HCT116 (cell line): ENCODE results near the gene FOXF1. TPM values are rescaled to one million over a fixed set of nuclear protein-coding genes. Genes with fewer than 3 reads are reported as not detected.

Source experiments
- ATAC-seq: fragments of 200-7000 bp; cut with Tn5 transposase; 2 replicates; pipeline ENCODE4 v1.9.1; 2020; ENCODE audit warnings: mild to moderate bottlenecking, moderate library complexity
- BruUV-seq: library from RNA; stranded (reverse); fragments of 400-500 nt; replicated peaks from 2 replicates; lab custom pipeline; 2021; lab: Mats Ljungman, UMichigan
- CTCF ChIA-PET: fragments of 300-600 bp; sonication (Branson Sonifier 250); formaldehyde crosslinking; loops from one replicate; lab custom pipeline; 2021; ENCODE audit warnings: antibody characterized with exemption; lab: Charles Lee
- POLR2A ChIA-PET: fragments of 300-600, 350-600 bp; sonication (Branson Sonifier 250); formaldehyde crosslinking; loops from one replicate; lab custom pipeline; 2021; ENCODE audit warnings: antibody characterized with exemption; lab: Charles Lee
- RAD21 ChIA-PET, 2 experiments: fragments of 300-600 bp; sonication (Branson Sonifier 250); formaldehyde crosslinking; loops; one replicate each; lab custom pipeline; 2023; ENCODE audit warnings: low total read pairs in 2 of 2; ENCODE audit not compliant: uncharacterized antibody in 2 of 2, unreplicated experiment in 2 of 2, low non-redundant PET in 1 of 2; lab: Charles Lee
- DNase-seq: peaks from one replicate; pipeline ENCODE4 v3.0.0-alpha.2; 2010; ENCODE audit warnings: low read depth, low spot score
- H2AFZ ChIP-seq: fragments of 200-600 bp; shearing (Covaris generic), sonication (generic); 2 replicates; pipeline ENCODE4 v1.6.1; 2017; ENCODE audit warnings: low read depth, mixed run types, mixed read lengths, antibody characterized with exemption, low read length; ENCODE audit not compliant: poor library complexity, severe bottlenecking
- H3K27ac ChIP-seq: 2 replicates; pipeline ENCODE4 v1.5.1; 2012; ENCODE audit warnings: low read depth, low read length
- H3K27me3 ChIP-seq: fragments of 200-600 bp; sonication (generic); 2 replicates; pipeline ENCODE4 v1.6.1; 2016; ENCODE audit warnings: mixed run types, low read length, mixed read lengths; ENCODE audit not compliant: insufficient read depth
- H3K36me3 ChIP-seq, 2 experiments: fragments of 200-500 bp in 1 of 2; fragments of 200-600 bp in 1 of 2; sonication (Bioruptor generic) in 1 of 2; sonication (generic) in 1 of 2; 2 replicates each; pipeline versions ENCODE4 v1.5.1 to v1.6.1; 2014 to 2016; ENCODE audit warnings: low read length in 2 of 2, inconsistent platforms in 1 of 2, mixed read lengths in 1 of 2, mixed run types in 1 of 2; ENCODE audit not compliant: insufficient read depth in 2 of 2, control insufficient read depth in 1 of 2
- H3K4me1 ChIP-seq, 2 experiments: fragments of 200-600 bp in 1 of 2; sonication (generic) in 1 of 2; 2 replicates each; pipeline versions ENCODE4 v1.5.1 to v1.6.1; 2012 to 2017; ENCODE audit warnings: low read length in 2 of 2, inconsistent platforms in 1 of 2, mild to moderate bottlenecking in 1 of 2, mixed read lengths in 1 of 2, mixed run types in 1 of 2, moderate library complexity in 1 of 2; ENCODE audit not compliant: insufficient read depth in 2 of 2, control insufficient read depth in 1 of 2
- H3K4me2 ChIP-seq: fragments of 200-600 bp; sonication (generic); 2 replicates; pipeline ENCODE4 v1.6.1; 2017; ENCODE audit warnings: mixed run types, low read length, mixed read lengths
- H3K4me3 ChIP-seq, 2 experiments: fragments of 200-600 bp in 1 of 2; sonication (generic) in 1 of 2; replicated peaks in 1 of 2; 2 replicates each; pipeline ENCODE4 v1.5.1; 2011 to 2016; ENCODE audit warnings: low read length in 2 of 2, control low read depth in 1 of 2, low read depth in 1 of 2, mild to moderate bottlenecking in 1 of 2, mixed read lengths in 1 of 2, mixed run types in 1 of 2
- H3K79me2 ChIP-seq: fragments of 200-600 bp; sonication (generic); 2 replicates; pipeline ENCODE4 v1.6.1; 2017; ENCODE audit warnings: mild to moderate bottlenecking, mixed run types, low read length, moderate library complexity, mixed read lengths; ENCODE audit not compliant: insufficient read depth
- H3K9ac ChIP-seq: fragments of 200-600 bp; sonication (generic); 2 replicates; pipeline ENCODE4 v1.6.1; 2016; ENCODE audit warnings: low read length, mixed read lengths
- H3K9me2 ChIP-seq: fragments of 200-600 bp; sonication (generic), shearing (Covaris generic); 2 replicates; pipeline ENCODE4 v1.6.1; 2017; ENCODE audit warnings: mixed run types, mild to moderate bottlenecking, moderate library complexity; ENCODE audit not compliant: insufficient read depth
- H3K9me3 ChIP-seq, 2 experiments: fragments of 200-500 bp in 1 of 2; fragments of 200-600 bp in 1 of 2; sonication (Bioruptor generic) in 1 of 2; sonication (generic) in 1 of 2; 2 replicates each; pipeline ENCODE4 v1.6.1; 2014 to 2017; ENCODE audit warnings: low read length in 2 of 2, mixed read lengths in 2 of 2, inconsistent platforms in 1 of 2, low read depth in 1 of 2, mild to moderate bottlenecking in 1 of 2, mixed run types in 1 of 2, moderate library complexity in 1 of 2; ENCODE audit not compliant: control insufficient read depth in 1 of 2, insufficient read depth in 1 of 2
- H4K20me1 ChIP-seq: fragments of 200-600 bp; sonication (generic), shearing (Covaris generic); 2 replicates; pipeline ENCODE4 v1.6.1; 2017; ENCODE audit warnings: mixed run types, mild to moderate bottlenecking, moderate library complexity; ENCODE audit not compliant: insufficient read depth
- EZH2phosphoT487 ChIP-seq: fragments of 200-600 bp; IDR thresholded peaks from 2 replicates; pipeline ENCODE4 v1.6.1; 2018; ENCODE audit warnings: antibody characterized with exemption, borderline replicate concordance
- JUND ChIP-seq: IDR thresholded peaks from 2 replicates; pipeline ENCODE4 v1.6.1; 2012
- POLR2A ChIP-seq: IDR thresholded peaks from 2 replicates; pipeline ENCODE4 v1.7.0; 2011; ENCODE audit warnings: borderline replicate concordance; ENCODE audit not compliant: insufficient read depth, insufficient read length; ENCODE audit errors: extremely low read depth
- REST ChIP-seq: IDR thresholded peaks from 2 replicates; pipeline ENCODE4 v1.6.1; 2012; ENCODE audit warnings: low read depth
- SRF ChIP-seq: IDR thresholded peaks from 2 replicates; pipeline ENCODE4 v1.6.1; 2012; ENCODE audit warnings: low read depth
- YY1 ChIP-seq: IDR thresholded peaks from 2 replicates; pipeline ENCODE4 v1.6.1; 2011; ENCODE audit warnings: low read length, low read depth, moderate library complexity, mild to moderate bottlenecking; ENCODE audit not compliant: insufficient replicate concordance; ENCODE audit errors: extremely low read depth
- ZBTB33 ChIP-seq: IDR thresholded peaks from 2 replicates; pipeline ENCODE4 v1.6.1; 2011; ENCODE audit warnings: mild to moderate bottlenecking, low read length, moderate library complexity; ENCODE audit not compliant: insufficient replicate concordance; ENCODE audit errors: extremely low read depth
- intact Hi-C: fragments of 100-400 bp; cut with micrococcal nuclease; formaldehyde crosslinking; loops from 2 replicates; pipeline ENCODE4 v1.10.0; 2022
- total RNA-seq: library from RNA; stranded (reverse); gene quantifications from one replicate; pipeline ENCODE4 v1.2.1, GENCODE V29; 2021; ENCODE audit not compliant: unreplicated experiment

Gene FOXF1
- total RNA-seq, 1 experiment from 2014 or later: 2.4 TPM

GRCh38 chr16:86495357-86495701, 15.0 kb upstream of the FOXF1 start:
- Histone ChIP-seq H4K20me1 (no peaks in the 10 kb centered on the region), H3K4me3 (no peak overlapping the region), H3K79me2 (no peaks in the 10 kb centered on the region), H3K27ac (no peak overlapping the region), H3K9me2 (no peaks in the 10 kb centered on the region), H3K9me3 (no peaks in the 10 kb centered on the region), H3K4me2 (no peak overlapping the region), H3K36me3 (no peaks in the 10 kb centered on the region), H3K9ac (no peak overlapping the region), H3K27me3 (peaks cover 35% of the 10 kb centered on the region), H2AFZ (no peak overlapping the region), H3K4me1 (no peaks in the 10 kb centered on the region)
- POLR2A ChIA-PET: no interaction called here
- intact Hi-C loops: no loop called here
- no TSS peak for BruUV-seq
- RAD21 ChIA-PET: no interaction called here
- CTCF ChIA-PET: no interaction called here
- ATAC-seq (no peak), DNase-seq (no peak)
- no peak for TF ChIP-seq SRF
- TF ChIP-seq YY1: no peak
- no peak for TF ChIP-seq ZBTB33
- no peak for TF ChIP-seq EZH2phosphoT487
- no peak for TF ChIP-seq JUND
- no peak for TF ChIP-seq POLR2A
- no peak for TF ChIP-seq REST
- TF ChIP-seq, all 23 proteins: peak for 0
